AG08395 (cell line): ENCODE measurements around the gene ADARB2.
"Not testable (repeated sequence)": the region's sequence is repeated elsewhere in the genome, so short reads cannot be mapped to it uniquely, and the experiment has no call there.

Experiments used
- DNase-seq: peaks from one replicate; pipeline ENCODE4 v3.0.0; 2012; ENCODE audit warnings: mixed read lengths, low spot score

ADARB2 gene

GRCh38 chr10:1426786-1427185 lies 310.5 kb downstream of the ADARB2 start:
- no peak for DNase-seq

GRCh38 chr10:1425879-1426278 lies 311.4 kb downstream of the ADARB2 start:
- no peak for DNase-seq

GRCh38 chr10:1424648-1425047 lies 312.7 kb downstream of the ADARB2 start:
- no peak for DNase-seq

GRCh38 chr10:1423676-1424253 lies 313.6 kb downstream of the ADARB2 start:
- no peak for DNase-seq

GRCh38 chr10:1422275-1422674 lies 315.1 kb downstream of the ADARB2 start:
- DNase-seq, result no peak

GRCh38 chr10:1420661-1421362 lies 316.5 kb downstream of the ADARB2 start:
- DNase-seq, result no peak

GRCh38 chr10:1419796-1420610 lies 317.3 kb downstream of the ADARB2 start:
- DNase-seq, result no peak

GRCh38 chr10:1418031-1418550 lies 319.2 kb downstream of the ADARB2 start:
- no peak for DNase-seq

- DNase-seq, result no peak
Measured at GRCh38 chr10:1417574-1417973, 319.8 kb downstream of the ADARB2 start.

- DNase-seq, result no peak
Measured at GRCh38 chr10:1416456-1417037, 320.8 kb downstream of the ADARB2 start.

GRCh38 chr10:1414893-1415292 lies 322.4 kb downstream of the ADARB2 start:
- no peak for DNase-seq

GRCh38 chr10:1414346-1414745 lies 323.0 kb downstream of the ADARB2 start:
- not testable (repeated sequence) for DNase-seq

GRCh38 chr10:1413823-1414222 lies 323.5 kb downstream of the ADARB2 start:
- DNase-seq, result no peak

GRCh38 chr10:1413256-1413655 lies 324.1 kb downstream of the ADARB2 start:
- no peak for DNase-seq

- DNase-seq, result no peak
Measured at GRCh38 chr10:1412531-1413189, 324.7 kb downstream of the ADARB2 start.

GRCh38 chr10:1411956-1412355 lies 325.4 kb downstream of the ADARB2 start:
- no peak for DNase-seq

GRCh38 chr10:1411451-1411850 lies 325.9 kb downstream of the ADARB2 start:
- no peak for DNase-seq

GRCh38 chr10:1410469-1411395 lies 326.6 kb downstream of the ADARB2 start:
- DNase-seq, result no peak

- no peak for DNase-seq
Measured at GRCh38 chr10:1410032-1410431, 327.3 kb downstream of the ADARB2 start.

- no peak for DNase-seq
Measured at GRCh38 chr10:1409392-1409791, 327.9 kb downstream of the ADARB2 start.
